Mucosa of stomach (tissue), 1 donor: ENCODE measurements around the gene ERGIC1.
"Not testable (repeated sequence)": the region's sequence is repeated elsewhere in the genome, so short reads cannot be mapped to it uniquely, and the experiment has no call there.

Experiments
- H3K27me3 ChIP-seq: one replicate; pipeline ENCODE4 v1.7.0; 2013; ENCODE audit warnings: mild to moderate bottlenecking, low read length; ENCODE audit not compliant: control insufficient read depth, insufficient read depth
- H3K36me3 ChIP-seq: one replicate; pipeline ENCODE4 v1.7.0; 2013; ENCODE audit warnings: low read length; ENCODE audit not compliant: control insufficient read depth, insufficient read depth
- H3K4me1 ChIP-seq: one replicate; pipeline ENCODE4 v1.7.0; 2013; ENCODE audit warnings: mild to moderate bottlenecking, low read length; ENCODE audit not compliant: control insufficient read depth, insufficient read depth
- H3K4me3 ChIP-seq: one replicate; pipeline ENCODE4 v1.7.0; 2013; ENCODE audit warnings: low read length
- H3K9ac ChIP-seq: one replicate; pipeline ENCODE4 v1.7.0; 2013; ENCODE audit warnings: mild to moderate bottlenecking, low read length, moderate library complexity
- H3K9me3 ChIP-seq: one replicate; pipeline ENCODE4 v1.7.0; 2013; ENCODE audit warnings: mild to moderate bottlenecking, low read length, moderate library complexity; ENCODE audit not compliant: control insufficient read depth
- donor health status: Pancreatic carcinoma.

The ERGIC1 gene

DNA sequence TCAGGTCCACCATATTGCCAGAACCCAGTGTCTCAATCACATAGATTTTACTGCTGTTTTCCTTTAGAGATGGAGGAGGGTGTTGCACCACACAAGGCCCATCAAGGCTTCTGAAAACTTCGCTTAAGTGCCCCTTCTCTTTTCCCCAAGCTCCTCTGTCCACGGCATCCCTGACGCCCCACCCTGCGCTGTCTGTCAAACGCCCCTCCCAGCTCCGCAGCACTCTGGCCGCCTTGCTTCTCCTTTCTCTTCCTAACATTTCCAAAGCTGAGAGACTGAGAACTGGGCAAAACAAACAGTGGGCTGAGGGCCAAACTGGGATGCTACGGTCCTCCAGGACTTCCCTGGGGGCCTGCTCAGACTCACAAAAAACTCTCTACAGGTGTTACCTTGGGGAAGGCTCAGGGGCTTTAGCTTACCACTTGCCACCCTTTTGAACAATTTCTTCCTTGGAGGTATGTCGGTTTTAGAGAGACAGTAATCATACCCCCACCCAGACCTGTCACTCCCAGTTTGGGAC is 28.3 kb upstream of the ERGIC1 start:
- H3K27me3 ChIP-seq = no peaks in the 10 kb centered on the region
- H3K9ac ChIP-seq = no peak overlapping the region
- H3K36me3 ChIP-seq = no peaks in the 10 kb centered on the region
- no peaks in the 10 kb centered on the region for H3K9me3 ChIP-seq
- peaks cover 24% of the 10 kb centered on the region for H3K4me1 ChIP-seq
- H3K4me3 ChIP-seq = no peak overlapping the region

- H3K4me3 ChIP-seq = peak overlapping the region; percentile 10
- H3K27me3 ChIP-seq = no peaks in the 10 kb centered on the region
- no peaks in the 10 kb centered on the region for H3K9me3 ChIP-seq
- no peaks in the 10 kb centered on the region for H3K36me3 ChIP-seq
- peaks cover 24% of the 10 kb centered on the region for H3K4me1 ChIP-seq
- H3K9ac ChIP-seq = peak overlapping the region; percentile 81
Measured at GRCh38 chr5:172806897-172807672, 27.0 kb upstream of the ERGIC1 start.

- Histone ChIP-seq H3K4me3 (peak overlapping the region; percentile 10), H3K9me3 (no peaks in the 10 kb centered on the region), H3K4me1 (peaks cover 24% of the 10 kb centered on the region), H3K27me3 (no peaks in the 10 kb centered on the region), H3K9ac (peak overlapping the region; percentile 81), H3K36me3 (no peaks in the 10 kb centered on the region)
Measured at GRCh38 chr5:172807766-172808311, 26.2 kb upstream of the ERGIC1 start.

GRCh38 chr5:172809774-172810173 is 24.3 kb upstream of the ERGIC1 start:
- Histone ChIP-seq H3K9ac (no peak overlapping the region), H3K4me3 (no peak overlapping the region), H3K36me3 (no peaks in the 10 kb centered on the region), H3K9me3 (no peaks in the 10 kb centered on the region), H3K27me3 (no peaks in the 10 kb centered on the region), H3K4me1 (peaks cover 24% of the 10 kb centered on the region)

DNA sequence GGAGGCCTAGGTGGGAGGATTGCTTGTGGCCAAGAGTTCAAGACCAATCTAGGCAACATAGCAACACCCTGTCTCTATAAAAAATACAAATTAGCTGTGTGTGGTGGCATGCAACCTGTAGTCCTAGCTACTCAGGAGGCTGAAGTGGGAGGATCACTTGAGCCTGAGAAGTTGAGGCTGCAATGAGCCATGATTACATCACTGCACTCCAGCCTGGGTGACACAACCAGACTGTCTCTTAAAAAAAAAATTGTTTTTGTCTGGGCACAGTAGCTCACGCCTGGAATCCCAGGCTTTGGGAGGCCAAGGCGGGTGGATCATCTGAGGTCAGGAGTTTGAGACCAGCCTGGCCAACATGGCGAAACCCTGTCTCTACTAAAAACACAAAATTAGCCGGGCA is 23.1 kb upstream of the ERGIC1 start:
- not testable (repeated sequence) for H3K4me3 ChIP-seq, H3K27me3 ChIP-seq, H3K36me3 ChIP-seq, H3K9me3 ChIP-seq, H3K9ac ChIP-seq
- peaks cover 24% of the 10 kb centered on the region for H3K4me1 ChIP-seq

DNA sequence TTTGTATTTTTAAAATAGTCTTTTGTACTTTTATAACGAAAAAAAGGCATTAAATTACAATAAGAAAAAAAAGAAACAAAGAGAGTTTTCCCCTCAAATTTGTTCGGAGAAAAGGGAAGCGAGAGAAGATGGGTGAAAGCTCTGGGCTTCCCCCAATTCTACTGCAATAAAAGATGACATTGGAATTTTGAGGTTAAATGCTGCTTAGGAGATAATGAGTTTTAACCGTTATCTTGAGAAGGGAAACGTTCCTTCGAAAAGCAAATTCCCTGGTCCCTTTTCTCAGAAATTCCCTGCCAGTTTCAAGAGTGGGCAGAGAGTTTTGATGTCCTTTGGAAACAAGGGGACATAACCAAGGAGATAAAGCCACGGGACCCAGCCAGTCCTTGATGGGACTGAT is 18.4 kb upstream of the ERGIC1 start:
- Histone ChIP-seq H3K27me3 (no peaks in the 10 kb centered on the region), H3K9me3 (no peaks in the 10 kb centered on the region), H3K4me1 (peaks cover 12% of the 10 kb centered on the region), H3K9ac (no peak overlapping the region), H3K36me3 (no peaks in the 10 kb centered on the region), H3K4me3 (no peak overlapping the region)

DNA sequence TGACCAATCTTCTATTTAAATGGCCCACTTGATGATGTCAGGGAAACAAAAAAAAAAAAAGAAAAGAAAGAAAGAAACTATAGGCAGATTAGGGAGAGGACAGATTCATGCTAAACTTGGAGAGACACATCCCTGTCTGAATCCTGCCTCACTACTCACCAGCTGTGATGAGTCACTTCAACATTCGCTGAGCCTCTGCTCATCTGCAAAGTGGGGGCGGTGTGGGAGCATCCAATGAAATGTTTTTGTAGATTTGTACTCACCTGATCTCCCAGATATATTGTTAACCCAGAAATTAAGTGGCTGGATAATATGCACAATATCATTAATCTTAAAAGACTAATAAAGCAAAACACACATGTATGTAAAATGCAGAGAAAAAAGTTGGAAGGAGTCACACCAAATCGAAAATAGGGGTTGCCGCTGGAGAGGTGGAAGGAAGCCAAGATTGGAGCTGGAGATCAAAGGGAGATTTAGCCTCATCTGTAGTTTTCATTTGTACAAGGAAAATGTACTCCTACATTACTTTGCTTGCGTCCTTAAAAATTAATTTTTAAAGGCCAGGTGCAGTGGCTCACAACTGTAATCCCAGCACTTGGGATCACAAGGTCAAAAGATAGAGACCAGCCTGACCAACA is 17.0 kb upstream of the ERGIC1 start:
- H3K9ac ChIP-seq = no peak overlapping the region
- H3K36me3 ChIP-seq = no peaks in the 10 kb centered on the region
- H3K4me3 ChIP-seq = no peak overlapping the region
- H3K4me1 ChIP-seq = peaks cover 14% of the 10 kb centered on the region
- H3K9me3 ChIP-seq = no peaks in the 10 kb centered on the region
- no peaks in the 10 kb centered on the region for H3K27me3 ChIP-seq

- Histone ChIP-seq H3K4me1 (peaks cover 14% of the 10 kb centered on the region), H3K9ac (no peak overlapping the region), H3K36me3 (no peaks in the 10 kb centered on the region), H3K4me3 (no peak overlapping the region), H3K27me3 (no peaks in the 10 kb centered on the region), H3K9me3 (no peaks in the 10 kb centered on the region)
Measured at GRCh38 chr5:172817664-172818063, 16.4 kb upstream of the ERGIC1 start.

DNA sequence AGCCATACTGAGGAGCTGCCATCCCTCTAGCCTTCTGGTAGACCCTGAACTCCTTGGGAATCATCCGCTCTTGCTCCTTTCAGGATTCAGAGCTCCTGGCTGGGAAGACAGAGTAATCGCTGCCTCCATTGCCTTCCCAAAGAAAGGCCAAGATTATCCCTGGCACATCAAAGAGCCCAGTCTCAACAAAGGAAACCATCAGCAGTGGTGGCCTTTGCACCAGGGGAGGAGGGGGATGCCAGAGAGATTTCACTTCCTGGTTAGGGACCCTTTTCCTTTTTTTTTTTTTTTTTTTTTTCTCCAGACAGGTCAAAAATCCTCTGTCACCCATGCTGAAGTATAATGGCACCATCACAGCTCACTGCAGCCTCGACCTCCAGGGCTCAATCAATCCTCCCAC is 16.0 kb upstream of the ERGIC1 start:
- peaks cover 14% of the 10 kb centered on the region for H3K4me1 ChIP-seq
- no peaks in the 10 kb centered on the region for H3K9me3 ChIP-seq
- H3K27me3 ChIP-seq = no peaks in the 10 kb centered on the region
- H3K4me3 ChIP-seq = no peak overlapping the region
- H3K9ac ChIP-seq = no peak overlapping the region
- H3K36me3 ChIP-seq = no peaks in the 10 kb centered on the region

GRCh38 chr5:172819569-172819968 is 14.5 kb upstream of the ERGIC1 start:
- H3K4me3 ChIP-seq = no peak overlapping the region
- H3K9ac ChIP-seq = peak overlapping the region; percentile 56
- no peaks in the 10 kb centered on the region for H3K27me3 ChIP-seq

GRCh38 chr5:172820046-172820767 is 13.8 kb upstream of the ERGIC1 start:
- Histone ChIP-seq H3K4me1 (peaks cover 14% of the 10 kb centered on the region), H3K4me3 (no peak overlapping the region), H3K36me3 (no peaks in the 10 kb centered on the region), H3K27me3 (no peaks in the 10 kb centered on the region), H3K9ac (peak overlapping the region; percentile 56), H3K9me3 (no peaks in the 10 kb centered on the region)

More at GRCh38 chr5:172819569-172819968, 14.5 kb upstream of the ERGIC1 start:
- Histone ChIP-seq H3K4me1 (peaks cover 14% of the 10 kb centered on the region), H3K36me3 (no peaks in the 10 kb centered on the region), H3K9me3 (no peaks in the 10 kb centered on the region)
